ENCODE measurements around the gene PPP6R2.

DNA sequence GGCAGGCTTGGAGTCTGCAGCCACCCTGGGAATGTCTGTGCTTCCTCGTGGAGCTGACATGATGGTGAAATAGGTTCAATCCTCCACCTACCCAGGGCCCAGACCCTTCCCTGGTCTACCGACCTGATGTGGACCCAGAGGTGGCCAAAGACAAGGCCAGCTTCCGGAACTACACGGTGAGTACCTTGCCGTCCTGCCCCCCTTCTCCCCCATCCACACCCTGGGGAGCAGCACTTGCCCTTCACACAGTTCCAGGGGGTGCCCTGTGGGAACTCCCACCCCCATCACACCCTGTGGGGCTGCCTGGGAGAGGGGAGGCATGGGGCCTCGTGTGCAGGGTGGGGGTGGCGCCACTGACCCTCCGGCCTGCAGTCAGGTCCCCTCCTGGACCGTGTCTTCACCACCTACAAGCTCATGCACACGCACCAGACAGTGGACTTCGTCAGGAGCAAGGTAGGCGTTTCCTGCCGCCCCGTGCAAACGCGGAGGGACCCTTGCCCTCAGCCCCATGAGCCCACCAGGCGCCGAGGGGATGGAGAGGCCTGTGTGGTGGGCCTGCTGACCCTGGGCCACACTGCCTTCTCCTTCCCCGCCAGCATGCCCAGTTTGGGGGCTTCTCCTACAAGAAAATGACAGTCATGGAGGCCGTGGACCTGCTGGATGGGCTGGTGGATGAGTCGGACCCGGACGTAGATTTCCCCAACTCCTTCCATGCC, 144.3 kb downstream of the PPP6R2 start:
- TF ChIP-seq, protein P1, sequence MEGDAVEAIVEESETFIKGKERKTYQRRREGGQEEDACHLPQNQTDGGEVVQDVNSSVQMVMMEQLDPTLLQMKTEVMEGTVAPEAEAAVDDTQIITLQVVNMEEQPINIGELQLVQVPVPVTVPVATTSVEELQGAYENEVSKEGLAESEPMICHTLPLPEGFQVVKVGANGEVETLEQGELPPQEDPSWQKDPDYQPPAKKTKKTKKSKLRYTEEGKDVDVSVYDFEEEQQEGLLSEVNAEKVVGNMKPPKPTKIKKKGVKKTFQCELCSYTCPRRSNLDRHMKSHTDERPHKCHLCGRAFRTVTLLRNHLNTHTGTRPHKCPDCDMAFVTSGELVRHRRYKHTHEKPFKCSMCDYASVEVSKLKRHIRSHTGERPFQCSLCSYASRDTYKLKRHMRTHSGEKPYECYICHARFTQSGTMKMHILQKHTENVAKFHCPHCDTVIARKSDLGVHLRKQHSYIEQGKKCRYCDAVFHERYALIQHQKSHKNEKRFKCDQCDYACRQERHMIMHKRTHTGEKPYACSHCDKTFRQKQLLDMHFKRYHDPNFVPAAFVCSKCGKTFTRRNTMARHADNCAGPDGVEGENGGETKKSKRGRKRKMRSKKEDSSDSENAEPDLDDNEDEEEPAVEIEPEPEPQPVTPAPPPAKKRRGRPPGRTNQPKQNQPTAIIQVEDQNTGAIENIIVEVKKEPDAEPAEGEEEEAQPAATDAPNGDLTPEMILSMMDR (IDR thresholded peaks at IDR 0.05) = no peak
- no peak for TF ChIP-seq POLR2A (IDR thresholded peaks at IDR 0.05)
